ENCODE measurements around the gene MAPK8.

MAPK8 gene

DNA sequence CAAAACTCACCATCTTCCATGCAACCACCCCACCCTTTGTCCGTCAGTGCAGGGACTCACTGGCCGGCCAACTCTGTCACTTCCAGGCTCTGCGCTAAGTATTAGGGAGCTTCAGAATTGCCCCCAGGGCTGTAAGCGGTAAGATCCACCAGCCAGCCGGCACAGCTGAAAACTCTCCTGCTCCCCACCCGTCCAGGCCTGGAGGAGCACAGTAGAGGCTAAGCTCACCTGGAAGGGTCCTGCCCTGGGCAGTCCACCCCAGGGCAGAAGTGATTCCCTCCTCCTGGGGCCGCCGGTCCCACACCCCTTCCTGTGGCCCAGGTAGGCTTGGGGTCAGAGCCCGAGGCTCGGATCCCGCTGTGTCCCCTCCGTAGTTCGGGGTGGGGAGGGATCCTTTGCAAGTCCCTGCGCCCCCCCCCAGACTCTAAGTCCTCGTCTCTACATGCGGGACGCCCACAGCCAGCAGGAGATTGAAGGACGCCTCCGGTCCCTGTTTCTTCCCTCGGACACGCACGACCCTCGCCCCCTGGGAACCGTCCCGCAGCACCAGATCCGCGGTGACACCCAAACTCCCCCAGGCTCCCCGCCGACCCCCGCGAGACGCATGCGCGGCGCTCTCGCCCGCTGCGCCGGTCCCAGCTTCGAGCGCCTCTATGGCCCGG is 159.5 kb downstream of the MAPK8 start:
- in situ Hi-C loops (cut with MboI; ENCODE audit: low sequenced_read_pairs, unreplicated experiment): no loop called here

DNA sequence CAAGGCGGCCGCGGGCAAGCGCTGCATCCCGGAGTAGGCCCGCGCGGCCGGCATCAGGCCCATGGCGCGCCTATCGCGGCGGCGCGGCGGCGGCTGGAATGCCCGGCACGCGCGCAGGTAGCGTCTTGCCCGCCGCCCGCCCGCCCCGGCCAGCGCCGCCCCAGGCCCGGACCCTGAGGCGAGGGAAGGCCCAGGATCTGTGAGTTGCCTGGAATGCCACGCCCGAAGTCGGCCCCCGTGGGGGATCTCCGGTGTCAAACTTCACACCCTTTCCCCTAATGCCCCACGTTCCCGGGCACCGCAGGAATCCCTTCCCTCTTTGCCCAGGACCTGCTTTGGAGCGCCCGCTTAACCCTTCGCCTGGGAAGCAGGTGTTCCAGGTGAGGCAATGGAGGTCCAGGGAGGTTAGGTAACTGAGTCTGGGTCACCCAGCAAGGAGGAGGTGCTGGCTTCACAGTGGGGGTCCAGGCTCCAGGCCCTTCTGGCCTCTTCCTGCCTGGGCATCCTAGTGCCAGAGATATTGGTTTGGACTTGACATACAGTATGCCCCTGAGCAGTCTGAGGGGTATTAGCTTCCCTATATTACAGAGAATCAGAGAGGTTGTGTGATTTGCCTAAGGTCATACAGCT is 160.2 kb downstream of the MAPK8 start:
- TF ChIP-seq, protein P1, sequence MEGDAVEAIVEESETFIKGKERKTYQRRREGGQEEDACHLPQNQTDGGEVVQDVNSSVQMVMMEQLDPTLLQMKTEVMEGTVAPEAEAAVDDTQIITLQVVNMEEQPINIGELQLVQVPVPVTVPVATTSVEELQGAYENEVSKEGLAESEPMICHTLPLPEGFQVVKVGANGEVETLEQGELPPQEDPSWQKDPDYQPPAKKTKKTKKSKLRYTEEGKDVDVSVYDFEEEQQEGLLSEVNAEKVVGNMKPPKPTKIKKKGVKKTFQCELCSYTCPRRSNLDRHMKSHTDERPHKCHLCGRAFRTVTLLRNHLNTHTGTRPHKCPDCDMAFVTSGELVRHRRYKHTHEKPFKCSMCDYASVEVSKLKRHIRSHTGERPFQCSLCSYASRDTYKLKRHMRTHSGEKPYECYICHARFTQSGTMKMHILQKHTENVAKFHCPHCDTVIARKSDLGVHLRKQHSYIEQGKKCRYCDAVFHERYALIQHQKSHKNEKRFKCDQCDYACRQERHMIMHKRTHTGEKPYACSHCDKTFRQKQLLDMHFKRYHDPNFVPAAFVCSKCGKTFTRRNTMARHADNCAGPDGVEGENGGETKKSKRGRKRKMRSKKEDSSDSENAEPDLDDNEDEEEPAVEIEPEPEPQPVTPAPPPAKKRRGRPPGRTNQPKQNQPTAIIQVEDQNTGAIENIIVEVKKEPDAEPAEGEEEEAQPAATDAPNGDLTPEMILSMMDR (IDR thresholded peaks at IDR 0.05; ENCODE audit: borderline replicate concordance, control extremely low read depth, extremely low read depth, insufficient read depth, missing control alignments): no peak
- in situ Hi-C loops (cut with MboI; ENCODE audit: low sequenced_read_pairs, unreplicated experiment): no loop called here
- DNase-seq (ENCODE audit: low spot score): no peak

More for the DNA sequence above, 159.5 kb downstream of the MAPK8 start:
- DNase-seq (ENCODE audit: low spot score): no peak
- TF ChIP-seq, protein P1 (IDR thresholded peaks at IDR 0.05; ENCODE audit: borderline replicate concordance, control extremely low read depth, extremely low read depth, insufficient read depth, missing control alignments): no peak

DNA sequence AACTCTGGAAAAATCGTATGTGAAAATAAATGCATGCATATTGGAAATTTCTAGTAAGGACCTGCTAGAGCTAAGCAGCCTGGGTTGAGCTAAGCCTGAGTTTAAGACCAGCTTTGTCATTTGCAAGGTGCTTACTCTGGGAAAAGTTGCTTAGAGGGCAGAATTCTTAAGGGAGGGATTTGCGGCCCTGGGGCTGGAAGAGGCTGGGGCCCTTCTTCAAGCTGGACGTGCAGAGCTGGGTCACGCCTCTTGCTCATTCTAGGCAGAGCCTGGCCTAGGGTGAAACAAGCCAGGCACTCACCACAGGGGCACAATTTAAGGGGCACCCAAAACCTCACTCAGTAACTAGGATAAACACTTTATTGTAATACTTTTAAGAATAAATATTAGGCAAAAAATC is 161.2 kb downstream of the MAPK8 start:
- DNase-seq (ENCODE audit: low spot score): no peak
- in situ Hi-C loops (cut with MboI; ENCODE audit: low sequenced_read_pairs, unreplicated experiment): no loop called here
- TF ChIP-seq, protein P1 (IDR thresholded peaks at IDR 0.05; ENCODE audit: borderline replicate concordance, control extremely low read depth, extremely low read depth, insufficient read depth, missing control alignments): no peak

DNA sequence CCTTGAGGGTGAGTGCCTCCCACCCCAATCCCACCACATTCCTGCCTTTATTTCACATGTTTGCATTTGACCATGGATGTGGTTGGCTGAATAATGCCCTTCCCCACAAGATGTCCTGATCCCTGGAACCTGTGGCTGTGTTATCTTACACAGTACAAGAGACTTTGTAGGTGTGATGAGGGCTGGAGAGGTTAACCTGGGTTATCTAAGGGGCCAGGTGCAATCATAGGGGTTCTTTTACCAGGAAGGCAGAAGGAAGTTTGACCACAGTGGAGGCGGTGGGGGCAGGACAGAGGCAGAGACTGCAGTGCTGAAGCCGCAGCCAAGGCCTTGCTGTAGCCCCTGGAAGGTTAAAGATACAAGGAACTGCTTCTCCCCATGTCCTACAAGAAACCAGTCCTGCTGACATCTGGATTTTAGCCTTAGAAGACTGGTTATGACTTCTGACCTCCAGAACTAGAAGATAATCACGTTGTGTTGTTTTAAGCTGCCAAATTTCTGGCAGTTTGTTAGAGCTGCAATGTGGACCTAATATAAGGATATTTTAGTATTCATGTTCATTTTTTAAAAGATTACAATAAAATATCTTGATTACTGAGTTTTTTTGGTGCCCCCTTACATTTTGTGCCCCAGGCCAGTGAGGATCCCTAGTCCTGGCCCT is 161.8 kb downstream of the MAPK8 start:
- in situ Hi-C loops (cut with MboI; ENCODE audit: low sequenced_read_pairs, unreplicated experiment): no loop called here
- no peak for DNase-seq (ENCODE audit: low spot score)
- TF ChIP-seq, protein P1 (IDR thresholded peaks at IDR 0.05; ENCODE audit: borderline replicate concordance, control extremely low read depth, extremely low read depth, insufficient read depth, missing control alignments): no peak

DNA sequence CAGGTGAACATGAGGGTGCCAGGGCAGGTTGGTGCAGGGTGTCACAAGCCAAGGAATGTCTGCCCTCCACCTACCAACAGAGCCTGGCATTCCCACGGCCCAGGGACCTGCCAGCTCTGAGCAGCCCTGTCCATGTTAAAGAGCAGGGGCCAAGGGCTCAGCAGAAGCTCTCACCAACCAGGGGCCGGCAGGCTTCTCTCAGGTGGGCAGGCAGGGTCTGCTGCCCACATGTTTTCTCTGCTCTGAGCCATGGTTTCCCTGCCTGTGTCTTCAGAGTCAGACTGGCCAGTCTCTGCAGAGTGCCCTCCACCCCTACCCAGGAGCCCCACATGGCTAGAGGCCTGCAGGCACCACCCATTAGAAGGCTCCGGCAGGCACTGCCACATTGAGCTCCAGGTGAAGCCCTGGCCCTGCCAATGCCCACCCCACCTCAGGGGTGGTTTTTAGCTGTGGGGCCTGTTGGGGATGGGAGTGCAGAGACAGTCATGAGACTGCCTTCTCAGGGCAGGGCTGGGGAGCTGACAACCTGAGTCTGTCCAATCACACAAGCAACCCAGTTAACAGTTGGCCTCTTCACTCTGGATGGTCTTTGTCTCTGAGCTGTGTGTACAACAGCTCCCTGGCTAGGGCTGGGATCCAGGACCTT is 162.5 kb downstream of the MAPK8 start:
- no peak for DNase-seq (ENCODE audit: low spot score)
- TF ChIP-seq, protein P1 (IDR thresholded peaks at IDR 0.05; ENCODE audit: borderline replicate concordance, control extremely low read depth, extremely low read depth, insufficient read depth, missing control alignments): no peak
- in situ Hi-C loops (cut with MboI; ENCODE audit: low sequenced_read_pairs, unreplicated experiment): no loop called here

DNA sequence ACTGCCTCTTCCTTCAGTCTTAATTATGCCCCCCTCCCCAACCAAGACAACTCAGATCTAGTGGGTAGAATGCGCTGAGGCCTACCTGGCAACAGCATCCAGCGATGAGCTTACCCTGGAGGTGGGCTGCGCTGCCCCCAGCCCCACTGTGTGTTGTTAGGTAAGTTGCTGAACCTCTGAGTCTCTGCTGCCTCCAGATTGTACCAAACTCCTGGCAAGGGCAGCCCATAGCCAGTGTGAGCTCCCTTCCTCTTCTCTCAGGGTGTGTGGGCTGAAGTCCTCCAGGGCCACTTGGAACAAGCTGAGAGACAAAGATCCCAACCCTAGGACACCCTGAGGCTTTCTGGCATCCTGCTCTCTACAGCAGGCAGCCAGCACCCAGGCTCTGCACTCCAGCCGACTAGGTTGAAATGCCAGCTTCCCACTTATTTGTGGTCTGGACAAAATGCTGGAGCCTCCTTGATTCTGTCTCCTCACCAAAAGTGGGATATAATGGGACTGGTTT is 163.1 kb downstream of the MAPK8 start:
- TF ChIP-seq, protein P1 (IDR thresholded peaks at IDR 0.05; ENCODE audit: borderline replicate concordance, control extremely low read depth, extremely low read depth, insufficient read depth, missing control alignments): no peak
- no peak for DNase-seq (ENCODE audit: low spot score)
- in situ Hi-C loops (cut with MboI; ENCODE audit: low sequenced_read_pairs, unreplicated experiment): no loop called here
